Natural killer cell treated with Interleukin-12 subunit alpha and Interleukin-12 subunit beta and Interleukin-15 and Interleukin-18, amount 100 ng/mL, for 72 hours (primary cell): ENCODE results near the gene OR52M1. TPM values are rescaled to one million over a fixed set of nuclear protein-coding genes. Genes with fewer than 3 reads are reported as not detected.
A peak's percentile ranks its signal among the peaks of the same experiment; 100 is the strongest.

Experiments
- ATAC-seq, 2 donors: fragments of 150-1000 bp; cut with Tn5 transposase in 1 of 2; sonication (Bioruptor Pico), chemical (Tn5 transposase) in 1 of 2; 2 replicates each; pipeline ENCODE4 v1.10.0; 2021
- DNase-seq: peaks from one replicate; pipeline ENCODE4 v3.0.0; 2022; ENCODE audit warnings: low spot score
- H3K27ac Mint-ChIP-seq, 2 donors: 1 replicate in 1 of 2; 2 replicates in 1 of 2; pipeline ENCODE4 v1.8.0; 2022; ENCODE audit warnings: mixed read lengths in 2 of 2, mild to moderate bottlenecking in 1 of 2, moderate library complexity in 1 of 2
- H3K27me3 Mint-ChIP-seq, 2 donors: 1 replicate in 1 of 2; 2 replicates in 1 of 2; pipeline ENCODE4 v1.8.0; 2022; ENCODE audit warnings: mixed read lengths in 2 of 2
- H3K36me3 Mint-ChIP-seq: one replicate; pipeline ENCODE4 v1.8.0; 2022; ENCODE audit warnings: mixed read lengths
- H3K4me1 Mint-ChIP-seq, 2 donors: 1 replicate in 1 of 2; 2 replicates in 1 of 2; pipeline ENCODE4 v1.8.0; 2022; ENCODE audit warnings: low read depth in 2 of 2, mixed read lengths in 2 of 2, mild to moderate bottlenecking in 1 of 2
- H3K4me3 Mint-ChIP-seq: one replicate; pipeline ENCODE4 v1.8.0; 2022; ENCODE audit warnings: mixed read lengths
- H3K9me3 Mint-ChIP-seq: 2 replicates; pipeline ENCODE4 v1.8.0; 2022; ENCODE audit warnings: mixed read lengths
- total RNA-seq, 2 donors: library from RNA; stranded (reverse); gene quantifications; one replicate each; pipeline ENCODE4 v1.2.3, GENCODE V29; 2022

The OR52M1 gene
- total RNA-seq, 2 donors from 2014 or later = not detected

DNA sequence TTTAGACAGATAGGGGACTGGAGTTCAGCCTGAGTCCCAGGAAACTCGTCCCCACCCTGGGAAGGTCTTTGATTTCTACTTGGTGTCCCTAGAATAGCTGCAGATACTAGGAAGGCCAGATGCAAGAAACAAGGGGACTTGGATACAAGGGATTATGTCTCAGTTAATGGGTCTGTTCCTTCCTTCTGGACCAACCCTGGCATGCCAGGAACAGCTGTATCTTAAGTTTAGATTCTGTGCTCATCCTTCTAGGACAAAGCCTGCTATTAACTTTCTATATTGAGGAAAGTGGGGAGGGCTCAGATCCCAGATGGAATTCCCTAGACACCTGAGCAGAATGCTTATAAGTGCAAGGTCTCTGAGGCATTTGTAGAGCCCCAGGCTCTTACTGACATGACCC is 3.9 kb upstream of the OR52M1 start:
- Mint-ChIP-seq H3K27ac (no peak overlapping the region), H3K27me3 (peaks cover 6 to 16% of the 10 kb centered on the region in 2 donors), H3K9me3 (no peaks in the 10 kb centered on the region), H3K36me3 (no peaks in the 10 kb centered on the region), H3K4me1 (no peaks in the 10 kb centered on the region), H3K4me3 (no peak overlapping the region)
- no peak for ATAC-seq
- DNase-seq = no peak

GRCh38 chr11:4543561-4543960 is 1.4 kb upstream of the OR52M1 start:
- Mint-ChIP-seq H3K4me3 (no peak overlapping the region), H3K27me3 (peaks cover 10 to 18% of the 10 kb centered on the region in 2 donors), H3K9me3 (no peaks in the 10 kb centered on the region), H3K27ac (no peak overlapping the region), H3K36me3 (no peaks in the 10 kb centered on the region), H3K4me1 (no peaks in the 10 kb centered on the region)
- ATAC-seq (no peak), DNase-seq (no peak)

DNA sequence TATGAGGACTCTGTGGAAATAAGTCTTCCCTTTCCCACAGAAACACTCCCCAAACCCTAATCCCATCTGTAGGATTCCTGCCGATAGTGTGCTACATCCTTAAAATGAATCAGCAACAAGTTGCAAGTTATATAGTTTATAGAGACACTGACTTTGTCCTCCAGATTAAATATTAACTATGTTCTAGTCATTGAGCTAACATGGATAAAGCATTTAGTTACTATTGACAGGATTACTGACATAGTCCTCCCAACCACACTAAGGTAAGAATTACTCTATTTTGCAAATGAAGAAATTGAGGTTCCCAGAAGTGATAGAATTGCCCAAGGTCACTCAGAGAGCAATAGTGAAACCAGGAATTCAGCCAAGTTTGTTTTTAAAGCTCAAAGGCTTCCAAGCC is 1.9 kb downstream of the OR52M1 start:
- DNase-seq (no peak), ATAC-seq (no peak)
- Mint-ChIP-seq H3K27me3 (peaks cover 11 to 20% of the 10 kb centered on the region in 2 donors), H3K9me3 (no peaks in the 10 kb centered on the region), H3K36me3 (no peaks in the 10 kb centered on the region), H3K4me1 (no peaks in the 10 kb centered on the region), H3K4me3 (no peak overlapping the region), H3K27ac (no peak overlapping the region)

GRCh38 chr11:4547416-4547815 is 2.4 kb downstream of the OR52M1 start:
- H3K36me3 Mint-ChIP-seq = no peaks in the 10 kb centered on the region

DNA sequence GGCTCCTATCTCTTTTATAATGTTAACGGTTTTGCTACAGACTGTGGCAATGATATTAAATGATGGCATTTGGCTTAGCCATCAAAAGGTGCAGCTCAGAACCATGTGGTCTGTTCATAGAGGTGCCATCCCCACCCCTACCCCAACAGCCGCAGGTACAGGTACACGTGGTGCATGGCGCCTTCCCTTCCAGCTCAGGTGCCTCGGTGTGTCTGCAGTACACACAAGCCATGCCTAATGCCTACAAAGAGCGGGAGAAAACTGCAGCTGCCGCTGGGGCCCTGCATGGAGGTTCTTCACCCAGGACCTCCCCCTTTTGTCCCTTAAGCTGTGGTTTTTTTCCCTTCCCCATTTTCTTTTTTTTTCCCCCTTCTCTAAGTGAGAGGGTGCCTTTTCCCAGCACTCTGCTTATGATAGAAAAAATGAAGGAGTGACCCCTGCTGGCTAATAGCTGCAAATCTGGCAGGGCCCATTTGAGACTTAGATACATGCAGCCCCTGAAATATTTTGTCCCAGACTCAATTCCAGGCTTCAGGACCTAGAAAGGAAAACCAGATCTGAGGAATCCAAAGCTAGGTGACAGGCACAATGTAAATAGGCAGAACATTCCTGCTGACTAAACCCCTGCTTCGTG is 6.5 kb downstream of the OR52M1 start:
- H3K36me3 Mint-ChIP-seq = no peaks in the 10 kb centered on the region
- H3K9me3 Mint-ChIP-seq = no peaks in the 10 kb centered on the region
- no peak for DNase-seq
- no peaks in the 10 kb centered on the region for H3K4me1 Mint-ChIP-seq
- no peak for ATAC-seq
- H3K27me3 Mint-ChIP-seq = peaks cover 12 to 34% of the 10 kb centered on the region in 2 donors
- H3K27ac Mint-ChIP-seq = no peak overlapping the region
- no peak overlapping the region for H3K4me3 Mint-ChIP-seq

More at GRCh38 chr11:4547416-4547815, 2.4 kb downstream of the OR52M1 start:
- peaks cover 10 to 19% of the 10 kb centered on the region in 2 donors for H3K27me3 Mint-ChIP-seq
- H3K27ac Mint-ChIP-seq = no peak overlapping the region
- no peak for DNase-seq
- no peaks in the 10 kb centered on the region for H3K4me1 Mint-ChIP-seq
- ATAC-seq = no peak
- H3K9me3 Mint-ChIP-seq = no peaks in the 10 kb centered on the region
- H3K4me3 Mint-ChIP-seq = no peak overlapping the region

DNA sequence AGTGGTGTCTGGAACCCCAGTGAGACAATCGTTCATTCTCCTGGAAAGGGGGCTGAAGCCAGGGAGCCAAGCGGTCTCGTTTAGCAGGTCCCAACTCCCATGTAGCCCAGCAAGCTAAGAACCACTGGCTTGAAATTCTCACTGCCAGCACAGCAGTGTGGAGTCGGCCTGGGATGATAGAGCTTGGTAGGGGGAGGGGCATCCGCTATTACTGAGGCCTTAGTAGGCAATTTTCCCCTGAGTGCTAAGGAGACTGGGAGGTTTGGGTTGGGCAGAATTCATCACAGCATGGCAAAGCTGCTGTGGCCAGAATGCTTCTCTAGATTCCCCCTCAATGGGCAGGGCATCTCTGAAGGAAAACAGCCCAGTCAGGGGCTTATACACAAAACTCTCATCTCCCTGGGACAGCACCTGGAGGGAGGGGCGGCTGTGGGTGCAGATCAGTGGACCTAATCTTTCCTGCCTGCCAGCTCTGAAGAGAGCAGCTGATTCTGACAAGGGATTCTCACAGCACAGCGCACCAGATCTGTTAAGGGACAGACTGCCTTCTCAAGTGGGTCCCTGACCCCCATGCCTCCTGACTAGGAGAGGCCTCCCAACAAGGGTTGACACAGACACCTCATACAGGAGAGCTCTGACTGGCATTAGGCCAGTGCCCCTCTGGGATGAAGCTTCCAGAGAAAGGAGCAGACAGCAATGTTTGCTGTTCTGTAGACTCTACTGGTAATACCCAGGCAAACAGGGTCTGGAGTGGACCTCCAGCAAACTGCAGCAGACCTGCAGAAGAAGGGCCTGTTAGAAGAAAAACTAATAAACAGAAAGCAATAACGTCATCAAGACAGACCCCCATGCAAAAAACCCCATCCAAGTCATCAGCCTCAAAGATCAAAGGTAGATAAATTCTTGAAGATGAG is 14.8 kb downstream of the OR52M1 start:
- no peak for ATAC-seq
- Mint-ChIP-seq H3K9me3 (peaks cover 8% of the 10 kb centered on the region), H3K27ac (no peak overlapping the region), H3K27me3 (peaks cover 22 to 44% of the 10 kb centered on the region in 2 donors), H3K36me3 (peaks cover 10% of the 10 kb centered on the region), H3K4me1 (no peaks in the 10 kb centered on the region), H3K4me3 (no peak overlapping the region)
- DNase-seq = no peak

- Mint-ChIP-seq H3K36me3 (peaks cover 10% of the 10 kb centered on the region), H3K27ac (no peak overlapping the region), H3K4me1 (no peaks in the 10 kb centered on the region), H3K27me3 (peaks cover 22 to 43% of the 10 kb centered on the region in 2 donors), H3K4me3 (no peak overlapping the region), H3K9me3 (peaks cover 8% of the 10 kb centered on the region)
- ATAC-seq (no peak), DNase-seq (no peak)
Measured at GRCh38 chr11:4560467-4560866, 15.5 kb downstream of the OR52M1 start.

DNA sequence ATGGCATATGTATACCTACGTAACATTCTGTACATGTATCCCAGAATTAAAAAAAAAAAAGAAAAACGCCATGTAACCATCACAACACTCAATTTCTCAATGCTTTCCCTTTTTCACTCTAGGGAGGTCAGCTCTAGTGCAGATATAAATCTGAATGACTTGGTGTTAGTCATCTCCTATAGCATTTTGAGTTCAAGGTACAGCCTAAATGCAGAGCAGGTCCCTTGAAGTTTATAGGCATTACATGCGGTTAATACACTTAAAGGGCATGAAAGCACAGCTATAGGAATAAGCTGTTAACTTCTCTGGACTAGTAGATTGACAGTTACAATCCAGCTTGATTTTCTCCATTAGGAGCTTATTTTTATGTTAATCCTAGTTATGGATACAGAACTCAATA is 20.4 kb downstream of the OR52M1 start:
- no peak overlapping the region for H3K4me3 Mint-ChIP-seq
- DNase-seq = no peak
- H3K9me3 Mint-ChIP-seq = peaks cover 8% of the 10 kb centered on the region
- H3K36me3 Mint-ChIP-seq = peaks cover 10% of the 10 kb centered on the region
- H3K27me3 Mint-ChIP-seq = peaks cover 16 to 36% of the 10 kb centered on the region in 2 donors
- no peaks in the 10 kb centered on the region for H3K4me1 Mint-ChIP-seq
- ATAC-seq = no peak
- no peak overlapping the region for H3K27ac Mint-ChIP-seq

DNA sequence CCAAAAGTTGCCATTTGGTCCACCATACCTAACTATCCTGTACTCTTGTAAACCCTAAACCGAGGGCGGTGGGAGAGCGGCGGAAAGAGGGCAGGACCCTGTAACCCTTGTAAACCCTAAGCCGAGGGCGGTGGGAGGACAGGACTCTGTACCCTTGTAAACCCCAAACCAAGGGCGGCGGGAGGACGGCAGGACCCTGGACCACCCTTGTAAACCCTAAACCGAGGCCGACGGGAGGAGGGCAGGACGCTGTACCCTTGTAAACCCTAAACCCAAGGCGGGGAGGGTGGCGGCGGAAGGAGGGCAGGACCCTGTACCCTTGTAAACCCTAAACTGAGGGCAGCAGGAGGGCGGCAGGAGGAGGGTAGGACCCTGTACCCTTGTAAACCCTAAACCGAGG is 24.1 kb downstream of the OR52M1 start:
- Mint-ChIP-seq H3K9me3 (no peaks in the 10 kb centered on the region), H3K36me3 (peaks cover 2% of the 10 kb centered on the region), H3K27me3 (peaks cover 4 to 13% of the 10 kb centered on the region in 2 donors), H3K4me1 (no peaks in the 10 kb centered on the region), H3K4me3 (no peak overlapping the region), H3K27ac (no peak overlapping the region)
- DNase-seq (no peak), ATAC-seq (peak in 1 of 2 donors; percentile 21)

DNA sequence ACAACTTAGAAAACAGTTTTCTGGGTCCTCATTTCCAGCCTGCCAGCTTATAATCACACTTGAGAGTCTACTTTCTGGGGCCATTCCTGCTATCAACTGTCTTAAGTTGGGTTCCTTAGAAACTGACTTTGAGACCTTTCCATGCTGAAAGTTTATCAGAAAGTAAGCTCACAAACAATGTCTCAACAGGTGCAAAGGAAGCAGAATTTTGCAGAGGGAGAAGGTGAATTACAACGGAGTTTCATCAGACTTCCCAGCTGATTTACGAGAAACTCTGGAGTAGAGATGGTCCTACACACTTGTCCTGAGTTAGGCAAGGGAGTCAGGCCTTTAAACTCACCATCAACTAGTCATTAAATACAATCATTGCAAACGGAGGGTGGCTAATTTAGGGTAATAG is 31.9 kb downstream of the OR52M1 start:
- Mint-ChIP-seq H3K36me3 (no peaks in the 10 kb centered on the region), H3K9me3 (no peaks in the 10 kb centered on the region), H3K4me1 (peaks cover 6 to 8% of the 10 kb centered on the region in 2 donors), H3K27ac (no peak overlapping the region), H3K4me3 (no peak overlapping the region), H3K27me3 (peaks cover 40 to 47% of the 10 kb centered on the region in 2 donors)
- ATAC-seq = no peak
- no peak for DNase-seq

DNA sequence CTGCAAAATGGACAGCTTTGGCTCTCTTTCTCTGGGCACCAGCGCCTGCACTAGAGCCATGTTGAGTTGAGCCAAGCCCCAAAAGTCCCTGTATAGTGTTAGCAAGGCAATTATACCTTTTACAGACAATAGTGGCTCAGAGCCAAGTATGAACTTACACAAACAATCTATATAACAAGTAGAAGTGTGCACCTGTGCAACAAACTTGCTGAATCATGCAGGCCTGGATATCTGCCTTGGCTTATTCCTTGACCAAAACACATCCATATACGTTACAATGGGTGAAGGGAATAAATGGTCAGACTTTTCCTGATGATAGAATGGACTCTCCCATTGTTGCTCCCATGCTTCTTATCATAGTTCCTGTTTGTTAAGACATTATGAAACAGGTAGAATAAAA is 32.8 kb downstream of the OR52M1 start:
- DNase-seq (no peak), ATAC-seq (no peak)
- H3K27me3 Mint-ChIP-seq = peaks cover 43 to 53% of the 10 kb centered on the region in 2 donors
- peaks cover 6 to 8% of the 10 kb centered on the region in 2 donors for H3K4me1 Mint-ChIP-seq
- no peak overlapping the region for H3K27ac Mint-ChIP-seq
- H3K36me3 Mint-ChIP-seq = no peaks in the 10 kb centered on the region
- H3K9me3 Mint-ChIP-seq = no peaks in the 10 kb centered on the region
- no peak overlapping the region for H3K4me3 Mint-ChIP-seq

- Mint-ChIP-seq H3K4me3 (no peak overlapping the region), H3K4me1 (peaks cover 6 to 8% of the 10 kb centered on the region in 2 donors), H3K27ac (no peak overlapping the region), H3K9me3 (no peaks in the 10 kb centered on the region), H3K36me3 (no peaks in the 10 kb centered on the region), H3K27me3 (peaks cover 44 to 62% of the 10 kb centered on the region in 2 donors)
- ATAC-seq = no peak
- DNase-seq = no peak
Measured at GRCh38 chr11:4578624-4579023, 33.6 kb downstream of the OR52M1 start.

- peaks cover 5 to 6% of the 10 kb centered on the region in 2 donors for H3K4me1 Mint-ChIP-seq
Measured at GRCh38 chr11:4580124-4580523, 35.1 kb downstream of the OR52M1 start.

DNA sequence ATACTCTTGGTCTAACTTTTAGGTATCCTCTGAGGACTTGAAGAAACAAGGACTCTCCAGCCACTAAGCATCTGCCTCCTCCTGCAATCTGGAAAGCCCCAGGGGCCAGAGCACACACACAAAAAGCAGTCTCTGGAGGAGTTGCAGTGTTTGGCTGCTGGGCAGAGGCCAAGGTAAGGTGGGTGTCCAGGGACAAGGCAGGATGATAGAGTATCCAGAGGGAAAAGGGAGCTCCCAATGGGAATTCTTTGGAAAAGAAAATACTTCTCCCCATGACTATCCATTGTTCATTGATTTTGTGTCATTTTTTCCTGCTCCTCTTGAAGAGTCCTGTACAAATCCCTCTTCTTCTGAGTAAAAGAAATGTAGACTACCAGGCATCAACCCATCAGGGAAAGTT is 36.5 kb downstream of the OR52M1 start, which contains the start of gene OR52I2:
TSS of gene OR52I2 (plus strand) at position 301 of the 400 bp plus-strand sequence.
- DNase-seq (no peak), ATAC-seq (no peak)
- H3K27me3 Mint-ChIP-seq = peaks cover 43 to 72% of the 10 kb centered on the region in 2 donors
- no peak within 1 kb of the TSS for H3K4me3 Mint-ChIP-seq
- H3K36me3 Mint-ChIP-seq = no peaks in the 10 kb centered on the region
- no peaks in the 10 kb centered on the region for H3K9me3 Mint-ChIP-seq
- no peak within 1 kb of the TSS for H3K27ac Mint-ChIP-seq
- no peaks in the 10 kb centered on the region for H3K4me1 Mint-ChIP-seq

More at GRCh38 chr11:4580124-4580523, 35.1 kb downstream of the OR52M1 start:
- DNase-seq (no peak), ATAC-seq (no peak)
- H3K9me3 Mint-ChIP-seq = no peaks in the 10 kb centered on the region
- peaks cover 42 to 64% of the 10 kb centered on the region in 2 donors for H3K27me3 Mint-ChIP-seq
- H3K27ac Mint-ChIP-seq = no peak overlapping the region
- no peaks in the 10 kb centered on the region for H3K36me3 Mint-ChIP-seq
- H3K4me3 Mint-ChIP-seq = no peak overlapping the region
